Measurements from ENCODE around the gene TNNI3K.

TNNI3K gene

DNA sequence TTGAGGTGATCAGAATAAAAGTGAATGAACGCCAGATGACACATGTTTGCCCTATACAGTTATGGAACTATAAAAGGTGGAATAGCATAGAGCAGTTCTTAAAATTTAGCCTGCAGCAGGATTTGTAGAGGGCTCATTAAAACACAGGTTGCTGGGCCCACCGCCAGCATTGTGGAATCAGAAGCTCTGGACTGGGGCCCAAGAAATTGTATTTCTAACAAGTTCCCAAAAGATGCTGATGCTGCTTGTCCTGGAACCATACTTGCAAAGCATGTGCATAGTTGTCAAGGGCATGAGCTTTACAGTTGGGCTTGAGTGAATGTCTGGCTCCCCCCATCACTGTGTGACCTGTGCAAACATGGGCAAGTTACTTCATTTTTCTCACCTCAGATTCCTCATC is 314.7 kb downstream of the TNNI3K start:
- DNase-seq (ENCODE audit: low read depth in 1 of 2, low spot score in 1 of 2) = no peak

DNA sequence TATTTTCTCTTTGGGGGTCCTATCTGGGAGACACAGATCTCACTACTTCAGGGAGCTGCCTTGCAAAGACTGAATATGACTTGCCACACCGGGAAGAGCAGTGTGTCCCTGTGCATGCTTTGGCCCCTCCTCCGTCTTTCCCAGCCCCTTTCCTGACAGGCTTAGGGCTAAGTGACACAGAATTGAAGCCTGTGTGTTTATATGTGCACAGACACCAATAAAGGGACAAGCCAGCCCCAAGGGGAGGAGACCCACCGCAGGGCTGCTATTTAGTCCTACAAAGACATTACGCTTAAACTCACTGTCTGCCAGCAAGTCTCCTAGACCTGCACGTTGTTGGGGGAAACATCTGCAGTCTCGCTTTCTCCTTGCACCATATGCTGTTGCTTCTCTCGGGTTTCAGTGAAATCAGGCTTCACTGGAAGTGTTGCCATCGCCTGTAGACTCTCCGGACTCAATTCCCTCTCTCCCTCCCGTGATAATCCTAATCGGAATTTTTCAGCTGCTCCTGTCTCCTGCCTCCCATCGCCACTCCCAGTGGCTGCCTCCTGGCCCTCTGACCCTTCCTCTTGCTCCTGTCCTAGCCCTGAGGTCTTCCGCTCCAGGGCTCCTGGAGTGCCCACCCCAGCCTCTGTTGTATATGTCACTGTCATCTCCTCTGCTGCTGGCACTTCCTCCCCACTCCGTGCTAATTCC is 335.8 kb downstream of the TNNI3K start:
- DNase-seq (ENCODE audit: low read depth in 1 of 2, low spot score in 1 of 2) = no peak

DNA sequence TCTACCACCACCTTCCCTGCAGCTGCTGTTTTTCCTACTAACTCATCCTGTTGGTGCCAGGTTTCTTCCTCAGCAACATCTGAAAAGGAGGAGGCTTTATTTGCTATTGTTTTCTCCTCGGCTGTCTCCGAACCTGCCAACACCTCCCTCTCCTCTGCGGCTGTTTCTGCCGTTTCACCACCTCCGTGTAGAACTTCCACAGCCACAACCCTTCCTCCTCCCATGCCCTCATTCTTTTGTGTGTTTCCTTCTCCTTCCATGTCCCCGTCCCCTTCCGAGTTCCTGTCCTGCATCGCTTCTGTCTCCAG is 336.3 kb downstream of the TNNI3K start:
- no peak for DNase-seq (ENCODE audit: low read depth in 1 of 2, low spot score in 1 of 2)

DNA sequence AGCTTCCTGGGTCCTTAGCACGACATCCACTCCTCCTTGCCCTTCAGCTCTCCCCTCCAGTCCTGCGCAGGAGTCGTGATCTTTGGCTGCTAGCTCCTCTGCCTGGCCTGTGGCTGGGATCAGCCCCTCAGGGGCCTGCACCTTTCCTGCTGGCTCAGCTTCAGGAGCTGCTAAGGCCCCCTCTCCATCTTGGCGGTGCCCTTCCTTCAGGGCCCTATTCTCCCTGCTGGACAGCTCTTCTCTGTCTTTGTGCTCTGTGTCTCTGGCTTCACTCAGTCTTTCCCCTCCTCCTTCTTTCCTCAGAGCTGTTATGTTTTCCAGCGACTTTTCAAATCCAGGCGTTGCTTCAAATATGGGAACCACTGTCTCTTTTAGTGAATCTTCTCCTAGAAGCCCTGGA is 336.7 kb downstream of the TNNI3K start:
- no peak for DNase-seq (ENCODE audit: low read depth in 1 of 2, low spot score in 1 of 2)

DNA sequence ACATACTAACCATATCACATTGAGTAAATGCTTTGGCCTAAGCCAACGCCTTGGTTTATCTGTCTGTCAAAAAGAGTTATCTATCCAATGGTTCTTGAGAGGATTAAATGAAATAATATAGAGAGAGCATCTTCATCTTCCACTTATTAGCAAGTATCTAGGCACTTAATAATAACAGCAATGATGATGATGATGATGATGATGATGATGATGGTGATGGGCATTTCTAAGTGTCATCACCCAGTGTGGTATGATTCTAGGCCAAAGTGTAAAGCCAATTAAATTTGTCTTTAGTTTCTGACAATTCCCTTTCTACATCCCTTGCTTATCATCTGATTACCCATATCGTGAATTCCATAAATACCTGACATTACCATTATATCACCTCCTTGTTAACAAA is 342.9 kb downstream of the TNNI3K start:
- DNase-seq (ENCODE audit: low read depth in 1 of 2, low spot score in 1 of 2) = no peak

DNA sequence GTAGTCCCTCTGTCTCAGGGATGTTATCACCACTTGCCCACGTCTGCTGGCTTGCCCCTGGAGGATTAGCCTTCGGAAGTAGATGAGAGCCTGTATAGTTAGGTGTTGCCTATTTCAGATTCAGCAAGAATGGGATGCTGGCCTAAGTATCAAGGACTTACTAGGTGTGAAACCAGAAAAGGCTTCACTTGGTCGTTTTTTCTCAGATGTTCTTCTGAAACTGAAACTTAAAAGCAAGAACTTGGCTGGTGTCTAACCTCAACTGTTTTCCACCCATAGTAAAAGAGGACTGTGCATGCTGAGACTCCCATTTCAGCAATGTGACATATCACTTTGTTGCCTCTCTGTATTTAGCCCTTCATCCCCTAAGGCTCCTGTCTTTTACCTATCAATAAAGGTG is 344.2 kb downstream of the TNNI3K start:
- no peak for DNase-seq (ENCODE audit: low read depth in 1 of 2, low spot score in 1 of 2)

DNA sequence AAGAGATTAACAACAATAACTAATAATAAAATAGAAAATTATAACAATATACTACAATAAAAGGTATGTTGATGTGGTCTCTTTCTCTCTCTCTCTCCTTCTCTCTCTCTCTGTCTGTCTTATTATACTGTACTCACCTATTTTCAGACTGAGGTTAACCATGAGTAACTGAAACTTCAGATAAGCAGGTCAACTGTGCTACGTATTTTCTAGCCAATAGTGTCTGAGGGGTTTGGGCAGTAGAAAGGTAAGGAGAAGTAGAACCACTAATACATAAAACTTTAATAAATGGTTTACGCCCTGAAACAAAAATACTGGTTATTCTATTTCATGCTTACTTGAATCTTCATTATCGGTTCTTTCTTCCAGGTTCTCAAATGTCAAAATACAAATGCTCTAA is 348.2 kb downstream of the TNNI3K start:
- DNase-seq (ENCODE audit: low read depth in 1 of 2, low spot score in 1 of 2) = no peak

DNA sequence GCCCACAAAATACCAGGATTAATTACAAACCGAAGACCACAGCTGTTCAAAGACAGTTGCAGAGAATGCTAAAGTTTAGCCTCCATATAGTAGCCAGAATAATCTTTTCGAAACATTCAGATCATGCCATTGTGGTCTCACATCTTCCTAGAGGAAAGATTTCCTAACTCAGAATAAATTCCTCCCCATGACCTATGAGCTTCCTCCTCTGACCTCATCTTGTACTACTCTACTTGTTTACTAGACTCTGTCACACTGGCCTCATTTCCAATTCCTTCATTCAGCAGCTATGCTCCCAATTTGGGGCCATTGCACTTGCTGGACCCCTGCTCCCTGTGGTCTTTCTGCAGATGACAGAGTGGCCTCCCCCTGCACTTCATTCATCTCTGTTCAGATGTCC is 349.0 kb downstream of the TNNI3K start:
- DNase-seq (ENCODE audit: low read depth in 1 of 2, low spot score in 1 of 2) = no peak

DNA sequence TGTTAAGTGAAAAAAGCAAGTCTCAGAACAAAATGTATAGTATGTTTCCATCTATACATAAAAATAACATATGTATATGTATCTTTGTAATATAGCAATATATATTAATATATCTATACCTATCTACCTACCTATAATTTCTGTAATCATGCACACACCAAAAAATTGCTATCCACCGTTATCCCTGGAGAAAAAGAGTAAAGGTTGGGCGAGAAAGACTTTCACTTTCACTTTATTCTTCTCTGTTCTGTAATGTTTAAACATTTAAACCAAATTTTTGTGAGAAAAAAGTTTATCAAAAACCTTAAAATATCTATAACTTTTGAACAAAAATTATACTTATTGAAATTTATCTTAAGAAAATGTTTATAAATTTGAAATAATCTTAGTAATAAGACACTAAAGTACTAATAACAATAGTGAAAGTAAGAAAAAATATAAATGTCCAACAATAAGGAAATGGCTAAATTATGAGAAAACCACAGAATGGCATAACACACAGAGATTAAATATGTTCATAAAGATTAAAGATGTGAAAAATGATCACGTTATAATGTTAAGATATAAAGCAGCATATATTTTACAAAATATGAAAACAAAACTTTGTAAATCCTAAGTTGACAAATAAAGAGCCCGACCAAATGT is 351.2 kb downstream of the TNNI3K start:
- DNase-seq (ENCODE audit: low read depth in 1 of 2, low spot score in 1 of 2) = no peak

DNA sequence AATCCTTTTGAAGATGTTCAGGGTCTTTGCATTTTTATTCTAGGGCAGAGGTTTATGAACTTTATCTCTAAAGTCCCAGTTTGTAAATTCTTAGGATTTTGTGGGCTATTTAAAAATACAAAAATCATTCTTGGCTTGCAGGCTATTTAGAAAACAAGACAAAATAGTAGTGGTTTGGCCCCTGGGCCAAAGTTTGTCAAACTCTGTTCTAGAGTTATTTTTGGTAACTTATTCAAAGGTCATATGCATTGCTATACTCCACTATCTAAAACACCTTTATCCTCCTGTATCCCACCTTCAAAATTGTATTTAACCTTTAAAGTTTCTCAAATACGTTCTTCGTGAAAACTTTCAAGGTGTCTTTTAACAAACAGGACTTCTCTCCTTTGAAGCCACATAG is 352.7 kb downstream of the TNNI3K start:
- DNase-seq (ENCODE audit: low read depth in 1 of 2, low spot score in 1 of 2) = no peak

DNA sequence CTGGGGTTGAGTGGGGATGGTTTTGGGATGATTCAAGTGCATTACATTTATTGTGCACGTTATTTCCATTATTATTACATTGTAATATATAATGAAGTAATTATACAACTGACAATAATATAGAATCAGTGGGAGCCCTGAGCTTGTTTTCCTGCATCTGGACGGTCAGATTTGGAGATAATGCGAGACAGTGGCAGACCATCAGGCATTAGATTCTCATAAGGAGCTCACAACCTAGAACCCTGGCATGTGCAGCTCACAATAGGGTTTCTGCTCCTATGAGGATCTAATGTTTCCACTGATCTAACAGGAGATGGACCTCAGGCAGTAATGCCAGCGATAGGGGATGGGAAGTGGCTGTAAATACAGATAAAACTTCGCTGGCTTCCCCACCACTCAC is 355.1 kb downstream of the TNNI3K start:
- no peak for DNase-seq (ENCODE audit: low read depth in 1 of 2, low spot score in 1 of 2)

DNA sequence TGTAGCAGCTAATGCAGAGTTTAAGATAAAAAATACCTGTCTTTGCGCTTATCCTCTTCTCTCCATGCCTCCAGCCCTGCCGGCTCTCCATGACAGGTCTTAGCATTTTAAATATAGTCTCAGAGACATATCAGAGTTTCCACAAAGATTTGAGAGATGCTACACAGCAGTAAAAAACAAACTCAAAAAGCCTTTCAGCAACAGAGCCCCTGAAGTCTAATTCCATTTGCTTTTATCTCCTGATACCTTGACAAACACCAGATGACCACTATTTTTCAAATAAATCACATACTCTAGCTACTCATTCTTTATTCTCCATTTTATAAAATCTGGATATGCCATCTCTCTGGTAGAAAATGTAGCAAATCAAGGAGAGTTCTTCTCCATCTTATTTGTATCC is 356.8 kb downstream of the TNNI3K start:
- DNase-seq (ENCODE audit: low read depth in 1 of 2, low spot score in 1 of 2) = no peak

DNA sequence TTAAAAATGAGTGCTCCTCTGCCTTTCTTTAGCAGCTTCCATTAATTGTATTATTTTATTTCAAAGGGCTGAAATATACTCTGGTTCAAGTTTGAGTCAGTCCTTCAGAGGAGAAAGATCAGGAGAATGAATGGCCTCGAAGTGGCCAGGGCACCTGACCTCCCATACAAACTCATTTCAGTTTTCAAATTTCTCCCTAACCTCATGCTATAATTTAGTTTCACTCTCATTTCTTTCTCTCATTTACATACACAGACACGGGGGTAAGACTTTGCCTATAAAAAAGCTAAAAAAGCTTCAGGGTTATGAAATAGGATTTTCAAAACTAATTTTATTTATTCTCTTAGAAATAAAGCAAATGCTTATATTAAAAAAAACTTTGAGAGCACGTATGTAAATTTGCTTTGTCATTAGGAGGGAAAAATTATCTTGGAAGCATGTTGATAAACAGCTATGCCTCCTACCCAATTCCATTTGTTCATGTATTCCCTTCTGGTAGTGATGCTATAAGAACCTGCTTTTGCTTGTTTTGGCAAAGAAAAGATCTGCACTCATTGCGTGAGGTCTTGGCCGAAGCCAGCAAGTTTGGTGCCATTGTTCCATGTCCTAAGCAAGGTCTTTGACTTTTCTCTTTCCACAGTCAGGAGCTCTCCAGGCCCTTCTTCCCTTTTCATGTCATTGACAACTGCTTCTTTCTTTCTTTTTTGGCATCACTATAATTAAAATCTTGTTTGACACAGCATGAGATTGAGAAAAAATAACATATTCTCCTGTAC is 357.6 kb downstream of the TNNI3K start:
- DNase-seq (ENCODE audit: low read depth in 1 of 2, low spot score in 1 of 2) = no peak
